Measurements from ENCODE around the gene IQCK. TPM values are rescaled to one million over a fixed set of nuclear protein-coding genes. Genes with fewer than 3 reads are reported as not detected.

The IQCK gene
- total and polyA plus RNA-seq, 2 donors (not counting 1 experiment from before 2014, with no cell fraction given): 4.6 to 9.9 TPM

DNA sequence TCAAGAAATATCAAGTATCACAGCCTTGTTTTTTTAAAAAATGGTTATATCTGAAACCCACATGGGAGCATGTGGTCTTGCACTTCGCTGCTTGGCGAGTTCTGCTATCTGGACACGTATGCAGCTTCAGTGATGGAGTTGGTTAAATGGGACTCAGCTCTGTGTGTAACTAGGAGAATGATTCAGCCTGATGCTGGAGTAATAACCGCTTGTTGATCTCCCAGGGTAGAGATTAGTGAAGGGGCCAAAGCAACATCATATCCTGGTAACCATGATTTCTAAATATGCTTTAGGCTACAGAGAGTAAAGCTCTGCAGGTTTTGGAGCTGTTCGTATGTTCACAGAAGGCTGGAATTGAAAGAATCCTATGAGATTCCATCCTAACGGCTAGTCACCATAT, 63.2 kb downstream of the IQCK start:
- Histone ChIP-seq H4K20me1 (ENCODE audit: control insufficient read depth, extremely low read depth, insufficient read depth, low read length) (no peaks in the 10 kb centered on the region), H3K9me3 (ENCODE audit: control insufficient read depth, insufficient read depth, low read depth, low read length) (no peaks in the 10 kb centered on the region), H3K27me3 (ENCODE audit: control insufficient read depth, insufficient read depth, low read length) (no peaks in the 10 kb centered on the region), H3K79me2 (ENCODE audit: control insufficient read depth, insufficient read depth, low read length) (no peaks in the 10 kb centered on the region), H3K4me2 (ENCODE audit: extremely low read depth, insufficient read depth, low read length) (no peak overlapping the region), H3K9ac (ENCODE audit: insufficient read depth, low read length) (no peak overlapping the region), H3K27ac (ENCODE audit: insufficient read depth, low read length) (no peak overlapping the region), H3K4me1 (ENCODE audit: control insufficient read depth, extremely low read depth, insufficient read depth, low read length) (no peaks in the 10 kb centered on the region), H2AFZ (ENCODE audit: low read length) (no peak overlapping the region), H3K4me3 (replicated peaks in 1 of 4; ENCODE audit: control extremely low read depth in 1 of 4, insufficient read depth in 1 of 4, low read depth in 3 of 4, low read length in 4 of 4) (no peak overlapping the region), H3K36me3 (ENCODE audit: control insufficient read depth, insufficient read depth, low read length) (no peaks in the 10 kb centered on the region)
- TF ChIP-seq EZH2 (IDR thresholded peaks at IDR 0.05; ENCODE audit: low read length, missing control alignments) (no peak), CTCF (conservative IDR thresholded peaks at IDR 0.05 in 1 of 2, IDR thresholded peaks at IDR 0.05 in 1 of 2; ENCODE audit: low read depth in 1 of 2, low read length in 2 of 2) (no peak)
- DNase-seq (ENCODE audit: low read depth in 2 of 2): peak in 1 of 2 donors; percentile 5

DNA sequence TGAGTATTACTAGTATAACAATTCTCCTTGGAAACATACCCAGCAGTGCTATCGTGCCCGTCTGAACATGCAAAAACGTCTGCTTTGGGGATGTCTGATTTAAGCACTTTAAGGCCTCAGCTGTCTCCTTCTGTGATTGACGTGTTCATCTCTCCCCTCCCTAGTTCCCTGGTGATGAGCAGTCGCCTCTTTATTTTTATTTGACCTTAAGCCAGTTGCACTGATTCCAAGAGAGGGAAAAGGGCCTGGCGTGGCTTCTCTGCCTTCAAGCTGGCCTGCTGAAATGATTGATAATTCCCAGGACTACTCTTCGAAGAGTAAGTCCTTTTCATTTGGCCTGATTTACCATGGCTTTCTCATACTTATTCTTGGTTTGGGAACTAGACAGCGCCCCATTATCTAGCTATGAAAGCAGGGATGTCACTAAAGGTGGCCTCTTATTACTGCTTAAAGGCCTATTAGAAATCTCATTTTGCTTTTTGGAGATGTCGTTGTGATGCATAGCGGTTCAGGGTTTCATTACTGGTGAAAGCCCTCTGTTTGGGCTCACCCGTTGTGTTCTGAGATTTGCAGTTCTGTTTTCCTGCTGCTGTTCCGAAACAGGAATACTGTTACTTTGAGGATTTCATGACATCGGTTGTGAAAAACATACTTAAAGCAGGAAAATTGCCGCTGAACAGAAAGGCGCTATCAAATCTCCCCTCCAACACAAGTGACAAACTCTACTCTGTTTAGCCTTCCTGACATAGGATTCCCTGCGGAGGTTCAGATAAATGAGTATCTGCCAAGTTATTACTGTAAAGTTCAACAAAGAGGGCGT, 65.5 kb downstream of the IQCK start:
- H4K20me1 ChIP-seq (ENCODE audit: control insufficient read depth, extremely low read depth, insufficient read depth, low read length): no peaks in the 10 kb centered on the region
- H3K27ac ChIP-seq (ENCODE audit: insufficient read depth, low read length): no peak overlapping the region
- no peaks in the 10 kb centered on the region for H3K27me3 ChIP-seq (ENCODE audit: control insufficient read depth, insufficient read depth, low read length)
- no peak overlapping the region for H2AFZ ChIP-seq (ENCODE audit: low read length)
- H3K4me1 ChIP-seq (ENCODE audit: control insufficient read depth, extremely low read depth, insufficient read depth, low read length): no peaks in the 10 kb centered on the region
- TF ChIP-seq CTCF (conservative IDR thresholded peaks at IDR 0.05 in 1 of 2, IDR thresholded peaks at IDR 0.05 in 1 of 2; ENCODE audit: low read depth in 1 of 2, low read length in 2 of 2) (no peak), EZH2 (IDR thresholded peaks at IDR 0.05; ENCODE audit: low read length, missing control alignments) (no peak)
- H3K4me2 ChIP-seq (ENCODE audit: extremely low read depth, insufficient read depth, low read length): no peak overlapping the region
- H3K9ac ChIP-seq (ENCODE audit: insufficient read depth, low read length): no peak overlapping the region
- no peaks in the 10 kb centered on the region for H3K36me3 ChIP-seq (ENCODE audit: control insufficient read depth, insufficient read depth, low read length)
- no peak overlapping the region for H3K4me3 ChIP-seq (replicated peaks in 1 of 4; ENCODE audit: control extremely low read depth in 1 of 4, insufficient read depth in 1 of 4, low read depth in 3 of 4, low read length in 4 of 4)
- no peaks in the 10 kb centered on the region for H3K9me3 ChIP-seq (ENCODE audit: control insufficient read depth, insufficient read depth, low read depth, low read length)
- no peaks in the 10 kb centered on the region for H3K79me2 ChIP-seq (ENCODE audit: control insufficient read depth, insufficient read depth, low read length)
- DNase-seq (ENCODE audit: low read depth in 2 of 2): peak in 1 of 2 donors; percentile 13

GRCh38 chr16:19784183-19784736, 66.2 kb downstream of the IQCK start:
- H2AFZ ChIP-seq (ENCODE audit: low read length): no peak overlapping the region

More at GRCh38 chr16:19784183-19784736, 66.2 kb downstream of the IQCK start:
- Histone ChIP-seq H3K4me1 (ENCODE audit: control insufficient read depth, extremely low read depth, insufficient read depth, low read length) (no peaks in the 10 kb centered on the region), H3K9me3 (ENCODE audit: control insufficient read depth, insufficient read depth, low read depth, low read length) (no peaks in the 10 kb centered on the region), H3K27me3 (ENCODE audit: control insufficient read depth, insufficient read depth, low read length) (no peaks in the 10 kb centered on the region), H3K36me3 (ENCODE audit: control insufficient read depth, insufficient read depth, low read length) (no peaks in the 10 kb centered on the region), H3K79me2 (ENCODE audit: control insufficient read depth, insufficient read depth, low read length) (no peaks in the 10 kb centered on the region), H3K9ac (ENCODE audit: insufficient read depth, low read length) (no peak overlapping the region), H4K20me1 (ENCODE audit: control insufficient read depth, extremely low read depth, insufficient read depth, low read length) (no peaks in the 10 kb centered on the region), H3K4me3 (replicated peaks in 1 of 4; ENCODE audit: control extremely low read depth in 1 of 4, insufficient read depth in 1 of 4, low read depth in 3 of 4, low read length in 4 of 4) (no peak overlapping the region), H3K4me2 (ENCODE audit: extremely low read depth, insufficient read depth, low read length) (no peak overlapping the region), H3K27ac (ENCODE audit: insufficient read depth, low read length) (no peak overlapping the region)
- no peak for TF ChIP-seq EZH2 (IDR thresholded peaks at IDR 0.05; ENCODE audit: low read length, missing control alignments)
- TF ChIP-seq CTCF (conservative IDR thresholded peaks at IDR 0.05 in 1 of 2, IDR thresholded peaks at IDR 0.05 in 1 of 2; ENCODE audit: low read depth in 1 of 2, low read length in 2 of 2): no peak
- DNase-seq (ENCODE audit: low read depth in 2 of 2): no peak

All from fibroblast of lung (primary cell).